Fibroblast of lung (primary cell): ENCODE results near the gene SLC29A1. TPM values are rescaled to one million over a fixed set of nuclear protein-coding genes. Genes with fewer than 3 reads are reported as not detected.

ENCODE experiments used
- DNase-seq, 2 donors: peaks; one replicate each; pipeline versions ENCODE4 v3.0.0 to v3.0.0-alpha.2; 2010; ENCODE audit warnings: low read depth in 2 of 2
- H2AFZ ChIP-seq: 2 replicates; pipeline ENCODE4 v1.5.1; 2012; ENCODE audit warnings: low read length, control low read depth, inconsistent platforms
- H3K27ac ChIP-seq: 2 replicates; pipeline ENCODE4 v1.5.1; 2011; ENCODE audit warnings: low read length, control low read depth; ENCODE audit not compliant: insufficient read depth
- H3K27me3 ChIP-seq: 2 replicates; pipeline ENCODE4 v1.5.1; 2011; ENCODE audit warnings: mild to moderate bottlenecking, low read length; ENCODE audit not compliant: control insufficient read depth, insufficient read depth
- H3K36me3 ChIP-seq: 2 replicates; pipeline ENCODE4 v1.5.1; 2011; ENCODE audit warnings: low read length; ENCODE audit not compliant: control insufficient read depth, insufficient read depth
- H3K4me1 ChIP-seq: 2 replicates; pipeline ENCODE4 v1.5.1; 2011; ENCODE audit warnings: low read length; ENCODE audit not compliant: control insufficient read depth, insufficient read depth; ENCODE audit errors: extremely low read depth
- H3K4me2 ChIP-seq: 2 replicates; pipeline ENCODE4 v1.5.1; 2011; ENCODE audit warnings: low read length, control low read depth; ENCODE audit not compliant: insufficient read depth; ENCODE audit errors: extremely low read depth
- H3K4me3 ChIP-seq, 4 experiments: fragments of 200-600 bp in 1 of 4; sonication (generic) in 1 of 4; replicated peaks in 1 of 4; 2 replicates each; pipeline ENCODE4 v1.5.1; 2011 to 2016; ENCODE audit warnings: low read length in 4 of 4, low read depth in 3 of 4, mild to moderate bottlenecking in 3 of 4, control low read depth in 2 of 4, inconsistent platforms in 1 of 4, mixed read lengths in 1 of 4; ENCODE audit not compliant: insufficient read depth in 1 of 4; ENCODE audit errors: control extremely low read depth in 1 of 4
- H3K79me2 ChIP-seq: 2 replicates; pipeline ENCODE4 v1.5.1; 2012; ENCODE audit warnings: mild to moderate bottlenecking, low read length, inconsistent platforms; ENCODE audit not compliant: control insufficient read depth, insufficient read depth
- H3K9ac ChIP-seq: 2 replicates; pipeline ENCODE4 v1.5.1; 2011; ENCODE audit warnings: mild to moderate bottlenecking, low read length, control low read depth; ENCODE audit not compliant: insufficient read depth
- H3K9me3 ChIP-seq: 2 replicates; pipeline ENCODE4 v1.5.1; 2012; ENCODE audit warnings: low read depth, low read length; ENCODE audit not compliant: control insufficient read depth, insufficient read depth
- H4K20me1 ChIP-seq: 2 replicates; pipeline ENCODE4 v1.5.1; 2011; ENCODE audit warnings: low read length; ENCODE audit not compliant: control insufficient read depth, insufficient read depth; ENCODE audit errors: extremely low read depth
- CTCF ChIP-seq, 2 donors: IDR thresholded peaks in 1 of 2; conservative IDR thresholded peaks in 1 of 2; 1 replicate in 1 of 2; 2 replicates in 1 of 2; pipeline ENCODE4 v1.5.1; 2011 to 2012; ENCODE audit warnings: low read length in 2 of 2, control low read depth in 1 of 2, inconsistent platforms in 1 of 2, low read depth in 1 of 2, mild to moderate bottlenecking in 1 of 2
- EZH2 ChIP-seq: IDR thresholded peaks from 2 replicates; pipeline ENCODE4 v1.5.1; 2012; ENCODE audit warnings: low read length, control low read depth, mild to moderate bottlenecking; ENCODE audit errors: missing control alignments
- polyA plus RNA-seq, 2 donors: library from polyadenylated mRNA; depleted of rRNA in 1 of 2; stranded (reverse) in 1 of 2; unstranded in 1 of 2; fragments of >200 nt; gene quantifications; 2 replicates each; pipeline ENCODE4 v1.2.1, GENCODE V29; 2011 to 2012; ENCODE audit warnings: missing spikeins in 1 of 2
- total RNA-seq: library from RNA; depleted of rRNA; stranded (reverse); fragments of >200 nt; gene quantifications from 2 replicates; pipeline ENCODE4 v1.2.1, GENCODE V29; 2014

SLC29A1 gene
- total and polyA plus RNA-seq, 2 donors (not counting 1 experiment from before 2014, with no cell fraction given) = 13.4 to 21.9 TPM

- TF ChIP-seq CTCF (conservative IDR thresholded peaks at IDR 0.05 in 1 of 2, IDR thresholded peaks at IDR 0.05 in 1 of 2; ENCODE audit: low read depth in 1 of 2, low read length in 2 of 2) (no peak), EZH2 (no peak)
- Histone ChIP-seq H3K27ac (no peak overlapping the region), H3K79me2 (no peaks in the 10 kb centered on the region), H3K27me3 (peaks cover 3% of the 10 kb centered on the region), H3K9ac (no peak overlapping the region), H3K4me2 (no peak overlapping the region), H3K4me3 (no peak overlapping the region), H3K9me3 (no peaks in the 10 kb centered on the region), H3K4me1 (no peaks in the 10 kb centered on the region), H2AFZ (no peak overlapping the region), H4K20me1 (no peaks in the 10 kb centered on the region), H3K36me3 (no peaks in the 10 kb centered on the region)
- DNase-seq = no peak
Observed at GRCh38 chr6:44201638-44202303, 21.6 kb upstream of the SLC29A1 start.

GRCh38 chr6:44202332-44202971 lies 20.9 kb upstream of the SLC29A1 start:
- H3K4me2 ChIP-seq = no peak overlapping the region
- no peak overlapping the region for H3K4me3 ChIP-seq
- no peaks in the 10 kb centered on the region for H3K36me3 ChIP-seq
- H3K27me3 ChIP-seq = peaks cover 3% of the 10 kb centered on the region
- no peak overlapping the region for H3K27ac ChIP-seq
- no peak overlapping the region for H3K9ac ChIP-seq
- no peak for TF ChIP-seq CTCF (conservative IDR thresholded peaks at IDR 0.05 in 1 of 2, IDR thresholded peaks at IDR 0.05 in 1 of 2; ENCODE audit: low read depth in 1 of 2, low read length in 2 of 2)
- no peak for TF ChIP-seq EZH2
- H3K4me1 ChIP-seq = no peaks in the 10 kb centered on the region
- no peaks in the 10 kb centered on the region for H4K20me1 ChIP-seq
- H3K9me3 ChIP-seq = no peaks in the 10 kb centered on the region
- no peak overlapping the region for H2AFZ ChIP-seq
- no peak for DNase-seq
- H3K79me2 ChIP-seq = no peaks in the 10 kb centered on the region

- TF ChIP-seq CTCF (conservative IDR thresholded peaks at IDR 0.05 in 1 of 2, IDR thresholded peaks at IDR 0.05 in 1 of 2; ENCODE audit: low read depth in 1 of 2, low read length in 2 of 2) (no peak), EZH2 (no peak)
Observed at GRCh38 chr6:44202972-44203750, 20.2 kb upstream of the SLC29A1 start.

More at GRCh38 chr6:44202972-44203750, 20.2 kb upstream of the SLC29A1 start:
- Histone ChIP-seq H3K9ac (no peak overlapping the region), H3K36me3 (no peaks in the 10 kb centered on the region), H2AFZ (no peak overlapping the region), H3K4me1 (no peaks in the 10 kb centered on the region), H3K4me2 (no peak overlapping the region), H3K27ac (no peak overlapping the region), H3K27me3 (peaks cover 3% of the 10 kb centered on the region), H3K4me3 (no peak overlapping the region), H4K20me1 (no peaks in the 10 kb centered on the region), H3K9me3 (no peaks in the 10 kb centered on the region), H3K79me2 (no peaks in the 10 kb centered on the region)
- DNase-seq = no peak
